ENCODE data around the gene CA5B. TPM values are rescaled to one million over a fixed set of nuclear protein-coding genes. Genes with fewer than 3 reads are reported as not detected.

CA5B gene
- total and polyA plus RNA-seq, 2 of the 8 experiments (the other 6 are each of a cell fraction or from before 2014, with no cell fraction given): 3.3 to 8.6 TPM

DNA sequence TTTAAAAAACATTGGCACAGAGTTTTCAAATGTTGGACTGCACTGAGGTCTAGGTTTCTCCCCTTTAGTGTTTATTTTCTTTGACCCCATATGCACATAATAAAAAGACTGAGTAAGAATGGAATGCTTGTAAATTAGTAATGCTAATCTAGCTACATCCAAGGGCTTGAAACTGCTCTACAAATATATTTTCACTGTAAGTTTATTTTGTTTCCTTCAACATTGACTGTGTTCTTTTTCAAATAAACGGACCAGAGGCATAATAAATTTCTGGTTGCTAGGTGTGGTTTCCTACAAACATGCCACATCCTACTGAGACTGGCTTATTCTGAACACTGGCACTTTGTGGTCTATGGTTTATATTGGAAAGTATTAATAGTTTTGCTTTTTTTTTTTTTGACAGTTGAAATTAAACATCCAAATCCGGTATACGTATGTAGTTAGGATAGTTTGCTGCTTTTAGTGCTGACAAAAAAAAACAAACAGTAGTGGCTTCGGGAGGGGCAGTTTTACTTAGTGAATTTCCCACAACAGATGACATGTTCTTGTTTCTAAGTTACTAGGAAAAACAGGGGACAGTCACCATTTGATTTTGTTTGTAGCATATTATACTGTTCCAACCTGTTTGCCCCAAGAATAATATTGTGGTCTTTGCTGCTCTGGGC is 13.2 kb downstream of the CA5B start (continued):
- TF ChIP-seq, protein P1, sequence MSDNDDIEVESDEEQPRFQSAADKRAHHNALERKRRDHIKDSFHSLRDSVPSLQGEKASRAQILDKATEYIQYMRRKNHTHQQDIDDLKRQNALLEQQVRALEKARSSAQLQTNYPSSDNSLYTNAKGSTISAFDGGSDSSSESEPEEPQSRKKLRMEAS (IDR thresholded peaks at IDR 0.05): no peak
- TF ChIP-seq SAP30 (IDR thresholded peaks at IDR 0.05; ENCODE audit: insufficient read depth, insufficient replicate concordance, low read length): no peak
- no peak for TF ChIP-seq JUN (IDR thresholded peaks at IDR 0.05; ENCODE audit: low read depth, low read length)
- no peak for TF ChIP-seq YY1 (IDR thresholded peaks at IDR 0.05; ENCODE audit: low read depth, low read length)
- TF ChIP-seq CHD2 (IDR thresholded peaks at IDR 0.05; ENCODE audit: low read length): no peak
- TF ChIP-seq SP1 (IDR thresholded peaks at IDR 0.05; ENCODE audit: low read depth, low read length): no peak
- TF ChIP-seq ASH2L (IDR thresholded peaks at IDR 0.05; ENCODE audit: low read length): no peak
